H9 (cell line): ENCODE results near the gene ARL13B. TPM values are rescaled to one million over a fixed set of nuclear protein-coding genes. Genes with fewer than 3 reads are reported as not detected.
"Not testable (repeated sequence)": the region's sequence is repeated elsewhere in the genome, so short reads cannot be mapped to it uniquely, and the experiment has no call there.

Source experiments
- DNase-seq: peaks from one replicate; pipeline ENCODE4 v3.0.0-alpha.2; 2017
- H2AFZ ChIP-seq: one replicate; pipeline ENCODE4 v1.6.1; 2013; ENCODE audit warnings: mild to moderate bottlenecking, low read length, control low read depth, moderate library complexity
- H2AK5ac ChIP-seq: 2 replicates; pipeline ENCODE4 v1.6.1; 2013; ENCODE audit warnings: low read length, control low read depth, mixed read lengths; ENCODE audit not compliant: insufficient read length
- H2BK120ac ChIP-seq: one replicate; pipeline ENCODE4 v1.6.1; 2013; ENCODE audit warnings: low read depth, mild to moderate bottlenecking, low read length, control low read depth, inconsistent platforms; ENCODE audit not compliant: poor library complexity, severe bottlenecking
- H2BK12ac ChIP-seq: 2 replicates; pipeline ENCODE4 v1.6.1; 2013; ENCODE audit warnings: low read length, control low read depth, mixed read lengths, low read depth; ENCODE audit not compliant: insufficient read length
- H2BK15ac ChIP-seq: 2 replicates; pipeline ENCODE4 v1.6.1; 2013; ENCODE audit warnings: low read depth, low read length, control low read depth
- H2BK20ac ChIP-seq: one replicate; pipeline ENCODE4 v1.6.1; 2013; ENCODE audit warnings: low read depth, mild to moderate bottlenecking, low read length, control low read depth, inconsistent platforms; ENCODE audit not compliant: poor library complexity, severe bottlenecking
- H2BK5ac ChIP-seq: 2 replicates; pipeline ENCODE4 v1.6.1; 2013; ENCODE audit warnings: low read length, control low read depth, mixed read lengths; ENCODE audit not compliant: insufficient read length
- H3K14ac ChIP-seq: 2 replicates; pipeline ENCODE4 v1.6.1; 2013; ENCODE audit warnings: low read length, control low read depth; ENCODE audit not compliant: insufficient read depth
- H3K18ac ChIP-seq: 2 replicates; pipeline ENCODE4 v1.6.1; 2013; ENCODE audit warnings: low read depth, mild to moderate bottlenecking, mixed read lengths, low read length, control low read depth; ENCODE audit not compliant: insufficient read length
- H3K23ac ChIP-seq: 2 replicates; pipeline ENCODE4 v1.6.1; 2013; ENCODE audit warnings: low read length, control low read depth, mixed read lengths, low read depth; ENCODE audit not compliant: insufficient read length
- H3K23me2 ChIP-seq: 2 replicates; pipeline ENCODE4 v1.6.1; 2013; ENCODE audit warnings: low read depth, mild to moderate bottlenecking, mixed read lengths, low read length, control low read depth; ENCODE audit not compliant: insufficient read length, poor library complexity, severe bottlenecking
- H3K27ac ChIP-seq: 2 replicates; pipeline ENCODE4 v1.5.1; 2013; ENCODE audit warnings: low read length, control low read depth, mixed read lengths, low read depth; ENCODE audit not compliant: insufficient read length
- H3K27me3 ChIP-seq: 2 replicates; pipeline ENCODE4 v1.6.1; 2013; ENCODE audit warnings: low read length, control low read depth, inconsistent platforms; ENCODE audit not compliant: insufficient read depth
- H3K4ac ChIP-seq: 2 replicates; pipeline ENCODE4 v1.6.1; 2013; ENCODE audit warnings: low read depth, mild to moderate bottlenecking, control low read depth, inconsistent platforms, low read length, moderate library complexity
- H3K4me1 ChIP-seq: 2 replicates; pipeline ENCODE4 v1.6.1; 2013; ENCODE audit warnings: low read length, control low read depth, inconsistent platforms; ENCODE audit not compliant: insufficient read depth
- H3K4me2 ChIP-seq: 2 replicates; pipeline ENCODE4 v1.6.1; 2013; ENCODE audit warnings: low read length, control low read depth, mixed read lengths; ENCODE audit not compliant: insufficient read length, insufficient read depth
- H3K56ac ChIP-seq: 2 replicates; pipeline ENCODE4 v1.6.1; 2013; ENCODE audit warnings: low read depth, mild to moderate bottlenecking, mixed read lengths, low read length, control low read depth; ENCODE audit not compliant: insufficient read length
- H3K79me1 ChIP-seq: 2 replicates; pipeline ENCODE4 v1.6.1; 2013; ENCODE audit warnings: low read depth, mild to moderate bottlenecking, moderate library complexity, low read length, control low read depth, inconsistent platforms; ENCODE audit not compliant: insufficient read depth, poor library complexity, severe bottlenecking
- H3K79me2 ChIP-seq: 2 replicates; pipeline ENCODE4 v1.6.1; 2013; ENCODE audit warnings: low read length, control low read depth, inconsistent platforms; ENCODE audit not compliant: insufficient read depth
- H3K9ac ChIP-seq: 2 replicates; pipeline ENCODE4 v1.6.1; 2013; ENCODE audit warnings: low read length, control low read depth, mixed read lengths; ENCODE audit not compliant: insufficient read length; ENCODE audit errors: extremely low read depth
- H3K9me3 ChIP-seq: one replicate; pipeline ENCODE4 v1.6.1; 2013; ENCODE audit warnings: low read depth, low read length, inconsistent platforms; ENCODE audit not compliant: control insufficient read depth
- H3T11ph ChIP-seq: one replicate; pipeline ENCODE4 v1.6.1; 2013; ENCODE audit warnings: mild to moderate bottlenecking, low read length, control low read depth, inconsistent platforms
- H4K20me1 ChIP-seq: one replicate; pipeline ENCODE4 v1.6.1; 2013; ENCODE audit not compliant: control insufficient read depth, insufficient read length, insufficient read depth
- H4K5ac ChIP-seq: 2 replicates; pipeline ENCODE4 v1.6.1; 2013; ENCODE audit warnings: low read depth, mild to moderate bottlenecking, mixed read lengths, low read length, control low read depth; ENCODE audit not compliant: insufficient read length
- H4K8ac ChIP-seq: replicated peaks from 2 replicates; pipeline ENCODE4 v1.6.1; 2013; ENCODE audit warnings: low read length, control low read depth, mixed read lengths, low read depth; ENCODE audit not compliant: insufficient read length
- H4K91ac ChIP-seq: 2 replicates; pipeline ENCODE4 v1.6.1; 2013; ENCODE audit warnings: low read depth, mild to moderate bottlenecking, moderate library complexity, mixed read lengths, low read length, control low read depth; ENCODE audit not compliant: insufficient read length
- H3K27ac Mint-ChIP-seq, 3 experiments: 2 replicates in 2 of 3; 3 replicates in 1 of 3; pipeline ENCODE4 v1.8.0; 2020 to 2021; ENCODE audit warnings: mixed read lengths in 3 of 3, mild to moderate bottlenecking in 1 of 3, moderate library complexity in 1 of 3
- H3K27me3 Mint-ChIP-seq: 2 replicates; pipeline ENCODE4 v1.8.0; 2021; ENCODE audit warnings: low read depth, mild to moderate bottlenecking, moderate library complexity, mixed read lengths
- H3K36me3 Mint-ChIP-seq, 3 experiments: 2 replicates in 2 of 3; 3 replicates in 1 of 3; pipeline ENCODE4 v1.8.0; 2020 to 2021; ENCODE audit warnings: low read depth in 3 of 3, mixed read lengths in 3 of 3; ENCODE audit not compliant: insufficient read depth in 1 of 3
- H3K4me1 Mint-ChIP-seq, 2 experiments: 2 replicates each; pipeline ENCODE4 v1.8.0; 2020; ENCODE audit warnings: mixed read lengths in 2 of 2
- H3K4me3 Mint-ChIP-seq, 2 experiments: 2 replicates in 1 of 2; 3 replicates in 1 of 2; pipeline ENCODE4 v1.8.0; 2020 to 2021; ENCODE audit warnings: mild to moderate bottlenecking in 2 of 2, mixed read lengths in 2 of 2, moderate library complexity in 1 of 2
- H3K9me3 Mint-ChIP-seq, 2 experiments: 2 replicates in 1 of 2; 3 replicates in 1 of 2; pipeline ENCODE4 v1.8.0; 2020; ENCODE audit warnings: mild to moderate bottlenecking in 2 of 2, mixed read lengths in 2 of 2, moderate library complexity in 1 of 2
- CTCF ChIP-seq: fragments of 200-600 bp; sonication (generic); conservative IDR thresholded peaks from 3 replicates; pipeline ENCODE4 v1.8.0; 2021; ENCODE audit warnings: antibody characterized with exemption, mild to moderate bottlenecking
- WGBS: extraction: QIAGEN DNeasy Blood & Tissue Kit; methylation state at CpG from one replicate; pipeline ENCODE4 v1.1.7; 2013; ENCODE audit warnings: missing lambda C conversion rate, low lambda C conversion rate, mixed read lengths; ENCODE audit not compliant: insufficient read length; ENCODE audit errors: extremely low coverage; 5-methylcytosine and 5-hydroxymethylcytosine counted together
- total RNA-seq: library from RNA; stranded (reverse); gene quantifications from 2 replicates; pipeline ENCODE4 v1.2.1, GENCODE V29; 2021

The ARL13B gene
- total RNA-seq, 1 experiment from 2014 or later = 7.9 TPM

- Histone ChIP-seq H3K4me2 (no peak overlapping the region), H3K9me3 (no peaks in the 10 kb centered on the region)
- no peak overlapping the region for H3K27ac Mint-ChIP-seq
Measured at GRCh38 chr3:94076055-94076454, 96.1 kb downstream of the ARL13B start.

GRCh38 chr3:94080552-94080951 lies 100.6 kb downstream of the ARL13B start:
- H2BK5ac ChIP-seq, H3K4me1 Mint-ChIP-seq, H2AFZ ChIP-seq, H3T11ph ChIP-seq, H3K27me3 ChIP-seq, DNase-seq, H2BK15ac ChIP-seq, H3K4me2 ChIP-seq, H3K27ac ChIP-seq, H2AK5ac ChIP-seq, H3K9ac ChIP-seq, H3K23me2 ChIP-seq, H3K79me2 ChIP-seq, H3K56ac ChIP-seq, H3K23ac ChIP-seq, H3K14ac ChIP-seq, H4K5ac ChIP-seq, H3K4ac ChIP-seq, H3K27ac Mint-ChIP-seq, H3K4me1 ChIP-seq, H2BK120ac ChIP-seq, H3K27me3 Mint-ChIP-seq, H3K9me3 Mint-ChIP-seq, H3K9me3 ChIP-seq, H4K8ac ChIP-seq, H3K79me1 ChIP-seq, H3K4me3 Mint-ChIP-seq, H2BK12ac ChIP-seq, H4K20me1 ChIP-seq, H2BK20ac ChIP-seq, H3K18ac ChIP-seq, H4K91ac ChIP-seq: not testable (repeated sequence)
- WGBS = no CpG with 5 or more reads among the region's 5 CpGs
- H3K36me3 Mint-ChIP-seq = peaks cover 3 to 11% (median 4%) of the 10 kb centered on the region in 3 experiments; a peak in 4 of 7 replicates

More at GRCh38 chr3:94076055-94076454, 96.1 kb downstream of the ARL13B start:
- Histone ChIP-seq H3K79me1 (no peaks in the 10 kb centered on the region), H2BK120ac (no peak overlapping the region), H4K5ac (no peak overlapping the region), H3K18ac (no peak overlapping the region), H2BK20ac (no peak overlapping the region), H2AFZ (no peak overlapping the region), H3K14ac (no peak overlapping the region), H3K56ac (no peak overlapping the region), H3K27ac (no peak overlapping the region), H4K8ac (no peak overlapping the region), H4K20me1 (no peaks in the 10 kb centered on the region), H3K79me2 (no peaks in the 10 kb centered on the region), H2AK5ac (no peak overlapping the region), H2BK15ac (no peak overlapping the region), H3K27me3 (no peaks in the 10 kb centered on the region), H3K4me1 (no peaks in the 10 kb centered on the region), H3T11ph (no peak overlapping the region), H2BK12ac (no peak overlapping the region), H3K23ac (no peak overlapping the region), H3K23me2 (no peaks in the 10 kb centered on the region), H2BK5ac (no peak overlapping the region), H3K4ac (no peak overlapping the region), H4K91ac (no peak overlapping the region), H3K9ac (no peak overlapping the region)
- Mint-ChIP-seq H3K9me3 (0 out of 5 replicates have a peak, but pooled peaks cover 0 to 2% of the 10 kb centered on the region in 2 experiments), H3K36me3 (peaks cover 7 to 13% (median 10%) of the 10 kb centered on the region in 3 experiments), H3K4me1 (0 out of 4 replicates have a peak, but pooled peaks cover 0 to 2% of the 10 kb centered on the region in 2 experiments), H3K27me3 (no peaks in the 10 kb centered on the region), H3K4me3 (no peak overlapping the region)
- WGBS = no CpG with 5 or more reads among the region's 3 CpGs
- DNase-seq = no peak
- TF ChIP-seq CTCF = no peak
